ENCODE results near the gene TRIM63. TPM values are rescaled to one million over a fixed set of nuclear protein-coding genes. Genes with fewer than 3 reads are reported as not detected.

Gene TRIM63
- total and polyA plus RNA-seq, 2 of the 13 experiments (the other 11 are each of a cell fraction or from before 2014, with no cell fraction given) = not detected

- no peak for TF ChIP-seq ADNP (CRISPR knock-in tag; IDR thresholded peaks at IDR 0.05)
- no peak for TF ChIP-seq SP140L (CRISPR knock-in tag; IDR thresholded peaks at IDR 0.05; ENCODE audit: borderline replicate concordance)
- TF ChIP-seq STAT6 (CRISPR knock-in tag; IDR thresholded peaks at IDR 0.05; ENCODE audit: borderline replicate concordance) = no peak
- TF ChIP-seq CBX2 (IDR thresholded peaks at IDR 0.05; ENCODE audit: low read depth, low read length) = no peak
- no peak for TF ChIP-seq CBX2 (CRISPR knock-in tag; IDR thresholded peaks at IDR 0.05; ENCODE audit: low read depth)
- TF ChIP-seq PITX1 (CRISPR knock-in tag; IDR thresholded peaks at IDR 0.05) = no peak
- no peak for TF ChIP-seq GMEB2 (CRISPR knock-in tag; IDR thresholded peaks at IDR 0.05; ENCODE audit: low read depth)
- TF ChIP-seq ZBTB46 (CRISPR knock-in tag; IDR thresholded peaks at IDR 0.05; ENCODE audit: borderline replicate concordance) = no peak
- TF ChIP-seq ZNF580 (CRISPR knock-in tag; IDR thresholded peaks at IDR 0.05; ENCODE audit: borderline replicate concordance, low read depth) = no peak
- TF ChIP-seq SIN3B (IDR thresholded peaks at IDR 0.05; ENCODE audit: low read length) = no peak
- no peak for TF ChIP-seq ZNF674 (CRISPR knock-in tag; IDR thresholded peaks at IDR 0.05; ENCODE audit: low read depth)
- TF ChIP-seq ZNF260 (CRISPR knock-in tag; IDR thresholded peaks at IDR 0.05; ENCODE audit: borderline replicate concordance, low read depth) = no peak
- TF ChIP-seq NFATC3 (CRISPR knock-in tag; IDR thresholded peaks at IDR 0.05) = no peak
- TF ChIP-seq ZNF224 (CRISPR knock-in tag; IDR thresholded peaks at IDR 0.05) = no peak
- in situ Hi-C loops (cut with HindIII; ENCODE audit: extremely low pct_ligation_motif_present, low pct_unique_long_range_greater_than_20kb) (no loop called here), intact Hi-C loops (cut with micrococcal nuclease; ENCODE audit: unreplicated experiment) (no loop called here)
- Histone ChIP-seq H3K4me2 (ENCODE audit: low read depth, low read length) (no peak overlapping the region), H3K79me2 (ENCODE audit: insufficient read depth, low read length) (no peaks in the 10 kb centered on the region), H3K4me3 (replicated peaks in 1 of 3; ENCODE audit: insufficient read depth in 1 of 3, low read depth in 2 of 3, low read length in 3 of 3) (no peak overlapping the region), H2AFZ (ENCODE audit: low read length) (no peak overlapping the region), H3K27ac (ENCODE audit: extremely low read length, insufficient read depth, low read length) (no peak overlapping the region), H3K36me3 (replicated peaks in 1 of 2; ENCODE audit: control insufficient read depth in 1 of 2, insufficient read depth in 2 of 2, low read length in 2 of 2) (no peaks in the 10 kb centered on the region), H3K4me1 (ENCODE audit: insufficient read depth, low read length) (peaks cover 58% of the 10 kb centered on the region), H3K9me3 (ENCODE audit: low read length) (no peaks in the 10 kb centered on the region), H3K9ac (ENCODE audit: insufficient read depth, low read depth, low read length) (no peak overlapping the region), H3K27me3 (ENCODE audit: control insufficient read depth in 1 of 2, insufficient read depth in 2 of 2, low read length in 2 of 2) (peaks cover 0 to 18% of the 10 kb centered on the region in 2 experiments; a peak in 4 of 5 replicates), H4K20me1 (ENCODE audit: insufficient read depth, low read length) (no peaks in the 10 kb centered on the region)
- DNase-seq (ENCODE audit: low spot score) (no peak), FAIRE-seq (no peak), ATAC-seq (no peak)
- no TSS peak for BruUV-seq (replicated peaks)
- ChIA-PET POLR2A (no interaction called here), CTCF (ENCODE audit: low intra/inter-chr PET ratio, low total read pairs) (no interaction called here)
- 23% methylated on average over 4 of the region's 4 CpGs for WGBS (ENCODE audit: low lambda C conversion rate)
Measured at GRCh38 chr1:26031196-26031595, 36.2 kb downstream of the TRIM63 start.
